ENCODE data around the gene GLRX2. TPM values are rescaled to one million over a fixed set of nuclear protein-coding genes. Genes with fewer than 3 reads are reported as not detected.

The GLRX2 gene
- total RNA-seq, 1 experiment from 2014 or later: 31.9 TPM

GRCh38 chr1:193123751-193124150 lies 18.5 kb upstream of the GLRX2 start:
- no TSS peak for BruUV-seq (replicated peaks)
- Histone ChIP-seq H3K9me3 (ENCODE audit: low read depth, low read length, poor library complexity, severe bottlenecking) (no peaks in the 10 kb centered on the region), H3K36me3 (ENCODE audit: insufficient read depth, low read length, poor library complexity, severe bottlenecking) (peaks cover 32% of the 10 kb centered on the region), H3K4me3 (ENCODE audit: low read depth, low read length, poor library complexity, severe bottlenecking) (peak overlapping the region; percentile 86), H3K27ac (ENCODE audit: low read depth, low read length, poor library complexity, severe bottlenecking) (no peak overlapping the region), H3K4me1 (ENCODE audit: insufficient read depth, low read length, poor library complexity, severe bottlenecking) (peaks cover 9% of the 10 kb centered on the region), H3K27me3 (replicated peaks; ENCODE audit: insufficient read depth, low read depth, low read length, poor library complexity) (no peaks in the 10 kb centered on the region)
- intact Hi-C loops (cut with micrococcal nuclease; ENCODE audit: unreplicated experiment): loop anchor here (2.0 to 5.0 kb wide), 3 partner anchors 66 to 649 kb away; partner anchors contain the start of genes RGS2, RO60 and UCHL5
- POLR2A ChIA-PET (ENCODE audit: low non-redundant PET): interaction anchor here (0.7 kb wide), 1 partner anchor 1059 kb away, joined by 3 read pairs; no protein-coding TSS in a partner anchor
- no peak for DNase-seq (ENCODE audit: low spot score)
- CTCF ChIA-PET: no interaction called here
- TF ChIP-seq, protein P1, sequence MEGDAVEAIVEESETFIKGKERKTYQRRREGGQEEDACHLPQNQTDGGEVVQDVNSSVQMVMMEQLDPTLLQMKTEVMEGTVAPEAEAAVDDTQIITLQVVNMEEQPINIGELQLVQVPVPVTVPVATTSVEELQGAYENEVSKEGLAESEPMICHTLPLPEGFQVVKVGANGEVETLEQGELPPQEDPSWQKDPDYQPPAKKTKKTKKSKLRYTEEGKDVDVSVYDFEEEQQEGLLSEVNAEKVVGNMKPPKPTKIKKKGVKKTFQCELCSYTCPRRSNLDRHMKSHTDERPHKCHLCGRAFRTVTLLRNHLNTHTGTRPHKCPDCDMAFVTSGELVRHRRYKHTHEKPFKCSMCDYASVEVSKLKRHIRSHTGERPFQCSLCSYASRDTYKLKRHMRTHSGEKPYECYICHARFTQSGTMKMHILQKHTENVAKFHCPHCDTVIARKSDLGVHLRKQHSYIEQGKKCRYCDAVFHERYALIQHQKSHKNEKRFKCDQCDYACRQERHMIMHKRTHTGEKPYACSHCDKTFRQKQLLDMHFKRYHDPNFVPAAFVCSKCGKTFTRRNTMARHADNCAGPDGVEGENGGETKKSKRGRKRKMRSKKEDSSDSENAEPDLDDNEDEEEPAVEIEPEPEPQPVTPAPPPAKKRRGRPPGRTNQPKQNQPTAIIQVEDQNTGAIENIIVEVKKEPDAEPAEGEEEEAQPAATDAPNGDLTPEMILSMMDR (conservative IDR thresholded peaks at IDR 0.05; ENCODE audit: low read depth, low read length): no peak
- TF ChIP-seq EZH2 (IDR thresholded peaks at IDR 0.05; ENCODE audit: borderline replicate concordance, low read depth, low read length, poor library complexity, severe bottlenecking): no peak

- TSS peak; percentile 57 for BruUV-seq (replicated peaks)
- Histone ChIP-seq H3K4me3 (ENCODE audit: low read depth, low read length, poor library complexity, severe bottlenecking) (peak within 1 kb of the TSS; percentile 86), H3K27ac (ENCODE audit: low read depth, low read length, poor library complexity, severe bottlenecking) (peak within 1 kb of the TSS; percentile 95), H3K4me1 (ENCODE audit: insufficient read depth, low read length, poor library complexity, severe bottlenecking) (peaks cover 9% of the 10 kb centered on the region), H3K9me3 (ENCODE audit: low read depth, low read length, poor library complexity, severe bottlenecking) (no peaks in the 10 kb centered on the region), H3K36me3 (ENCODE audit: insufficient read depth, low read length, poor library complexity, severe bottlenecking) (peaks cover 22% of the 10 kb centered on the region), H3K27me3 (replicated peaks; ENCODE audit: insufficient read depth, low read depth, low read length, poor library complexity) (no peaks in the 10 kb centered on the region)
- intact Hi-C loops (cut with micrococcal nuclease; ENCODE audit: unreplicated experiment): loop anchor here (1.0 to 5.0 kb wide), 4 partner anchors 17 to 647 kb away; partner anchors contain the start of genes GLRX2, RGS2, RO60 and UCHL5
- CTCF ChIA-PET: no interaction called here
- peak; percentile 98 for DNase-seq (ENCODE audit: low spot score)
- POLR2A ChIA-PET (ENCODE audit: low non-redundant PET): no interaction called here
- TF ChIP-seq, protein P1 (conservative IDR thresholded peaks at IDR 0.05; ENCODE audit: low read depth, low read length): peak; percentile 99
- no peak for TF ChIP-seq EZH2 (IDR thresholded peaks at IDR 0.05; ENCODE audit: borderline replicate concordance, low read depth, low read length, poor library complexity, severe bottlenecking)
Observed at GRCh38 chr1:193121616-193122593, 16.7 kb upstream of the GLRX2 start, which contains the start of gene CDC73. Gene CDC73 (plus strand): TSS chr1:193122031. CDS start chr1:193122201, 170 bp downstream.

DNA sequence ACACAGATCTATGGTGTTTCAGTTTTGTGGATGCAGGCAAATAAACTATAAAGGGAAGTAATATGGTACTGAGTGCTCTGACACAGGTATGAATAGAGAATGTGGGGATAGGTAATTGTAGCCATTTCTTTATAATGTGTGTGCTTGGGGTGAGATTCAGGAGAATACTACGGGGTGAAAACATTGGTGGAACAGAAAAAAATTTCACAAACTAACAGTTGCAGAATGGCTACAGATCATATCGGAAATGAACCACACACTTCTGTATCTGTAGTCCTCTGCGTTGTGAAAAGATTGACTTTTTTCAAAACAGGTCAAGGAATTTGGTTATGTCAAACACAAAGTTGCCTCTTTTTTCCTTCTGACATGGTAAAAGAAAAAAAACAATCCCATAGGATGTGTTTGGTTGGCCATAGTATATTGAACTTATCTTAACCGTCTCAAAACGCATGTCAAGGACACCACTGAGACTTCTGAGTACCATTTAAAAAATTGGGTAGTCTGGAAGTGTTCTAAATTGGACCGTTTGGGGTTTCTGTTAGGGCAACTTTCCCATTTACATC lies 15.5 kb upstream of the GLRX2 start:
- Histone ChIP-seq H3K4me1 (ENCODE audit: insufficient read depth, low read length, poor library complexity, severe bottlenecking) (peaks cover 9% of the 10 kb centered on the region), H3K9me3 (ENCODE audit: low read depth, low read length, poor library complexity, severe bottlenecking) (no peaks in the 10 kb centered on the region), H3K27ac (ENCODE audit: low read depth, low read length, poor library complexity, severe bottlenecking) (no peak overlapping the region), H3K27me3 (replicated peaks; ENCODE audit: insufficient read depth, low read depth, low read length, poor library complexity) (no peaks in the 10 kb centered on the region), H3K36me3 (ENCODE audit: insufficient read depth, low read length, poor library complexity, severe bottlenecking) (peaks cover 10% of the 10 kb centered on the region), H3K4me3 (ENCODE audit: low read depth, low read length, poor library complexity, severe bottlenecking) (peak overlapping the region; percentile 86)
- no TSS peak for BruUV-seq (replicated peaks)
- TF ChIP-seq EZH2 (IDR thresholded peaks at IDR 0.05; ENCODE audit: borderline replicate concordance, low read depth, low read length, poor library complexity, severe bottlenecking): no peak
- TF ChIP-seq, protein P1 (conservative IDR thresholded peaks at IDR 0.05; ENCODE audit: low read depth, low read length): no peak
- no peak for DNase-seq (ENCODE audit: low spot score)
- intact Hi-C loops (cut with micrococcal nuclease; ENCODE audit: unreplicated experiment): loop anchor here (1.0 to 5.0 kb wide), 3 partner anchors 15 to 313 kb away; partner anchors contain the start of genes GLRX2, RGS2, RO60 and UCHL5
- ChIA-PET POLR2A (ENCODE audit: low non-redundant PET) (no interaction called here), CTCF (no interaction called here)
